BLaER1 treated with 17β-estradiol and CSF1 and Interleukin-3, amounts not matched to agents 10 nM and 100 nM (cell line): ENCODE data around the gene NCOA3.

Source experiments
- H3K27ac ChIP-seq, 11 experiments: shearing (Covaris generic); formaldehyde crosslinking; 2 replicates each; pipeline ENCODE4 v1.8.1; 2022
- H3K27me3 ChIP-seq, 11 experiments: shearing (Covaris generic); formaldehyde crosslinking; 2 replicates each; pipeline ENCODE4 v1.8.1; 2022
- H3K36me3 ChIP-seq, 11 experiments: shearing (Covaris generic); formaldehyde crosslinking; 2 replicates each; pipeline ENCODE4 v1.8.1; 2022
- H3K4me1 ChIP-seq, 10 experiments: shearing (Covaris generic); formaldehyde crosslinking; 2 replicates each; pipeline ENCODE4 v1.8.1; 2022
- H3K4me2 ChIP-seq, 11 experiments: shearing (Covaris generic); formaldehyde crosslinking; 2 replicates each; pipeline ENCODE4 v1.8.1; 2022
- H3K4me3 ChIP-seq, 10 experiments: shearing (Covaris generic); formaldehyde crosslinking; 2 replicates each; pipeline ENCODE4 v1.8.1; 2022
- H3K9ac ChIP-seq, 11 experiments: shearing (Covaris generic); formaldehyde crosslinking; 2 replicates each; pipeline ENCODE4 v1.8.1; 2022
- H3K9me3 ChIP-seq, 11 experiments: shearing (Covaris generic); formaldehyde crosslinking; replicated peaks in 1 of 11; 2 replicates each; pipeline ENCODE4 v1.8.1; 2022
- H4K20me1 ChIP-seq, 11 experiments: shearing (Covaris generic); formaldehyde crosslinking; 2 replicates each; pipeline ENCODE4 v1.8.1; 2022
- Cebpa-rat ChIP-seq, 11 experiments: shearing (Covaris generic); IDR thresholded peaks; 2 replicates each; pipeline ENCODE4 v1.8.1; 2022

Gene NCOA3

DNA sequence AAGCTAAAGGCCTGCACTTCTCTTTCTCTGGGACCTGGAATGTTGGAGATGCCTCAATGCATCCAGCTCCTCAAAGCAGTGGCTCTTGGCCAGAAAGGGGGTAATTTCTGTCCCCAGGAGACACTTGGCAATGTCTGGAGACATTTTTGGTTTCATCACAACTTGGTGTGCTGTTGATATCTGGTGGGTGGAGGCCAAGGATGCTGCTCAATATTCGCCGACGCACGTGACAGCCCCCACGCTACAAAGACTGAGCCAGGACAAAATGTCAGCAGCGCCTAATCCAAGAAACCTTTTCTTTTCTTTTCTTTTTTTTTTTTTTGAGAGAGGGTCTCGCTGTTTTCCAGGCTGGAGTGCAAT lies 203.8 kb downstream of the NCOA3 start:
- no peak overlapping the region for H3K4me3 ChIP-seq
- H3K36me3 ChIP-seq = peaks cover 0 to 27% (median 0%) of the 10 kb centered on the region in 11 experiments; a peak in 4 of 22 replicates
- H3K4me2 ChIP-seq = peak overlapping the region in 3 of 11 experiments; percentile 0 to 17 (median 15); a peak in 3 of 22 replicates
- peaks cover 21 to 49% (median 31%) of the 10 kb centered on the region in 10 experiments for H3K4me1 ChIP-seq
- no peak overlapping the region for H3K9ac ChIP-seq
- peaks cover 0 to 10% (median 0%) of the 10 kb centered on the region in 11 experiments; a peak in 3 of 22 replicates for H4K20me1 ChIP-seq
- no peaks in the 10 kb centered on the region for H3K27me3 ChIP-seq
- no peaks in the 10 kb centered on the region for H3K9me3 ChIP-seq
- H3K27ac ChIP-seq = no peak overlapping the region
- no peak for TF ChIP-seq Cebpa-rat (IDR thresholded peaks at IDR 0.05)

DNA sequence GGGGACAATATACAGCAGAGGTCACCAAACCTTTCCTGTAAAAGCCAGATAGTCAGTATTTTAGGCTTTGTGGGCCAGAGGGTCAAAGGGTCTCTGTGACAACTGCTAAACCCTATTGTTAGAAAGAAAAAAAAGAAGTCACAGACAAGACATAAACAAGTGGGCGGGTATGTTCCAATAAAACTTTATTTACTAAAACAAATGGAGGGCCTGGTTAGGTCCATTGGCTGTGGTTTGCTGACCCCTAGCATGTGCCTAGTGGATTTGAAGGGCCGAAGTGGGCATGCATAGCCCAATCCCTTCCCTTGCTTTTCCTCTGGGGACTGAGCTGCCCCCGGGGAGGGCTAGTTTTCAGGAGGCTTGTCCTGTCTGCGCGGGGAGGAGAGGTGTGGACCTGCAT lies 204.7 kb downstream of the NCOA3 start:
- Histone ChIP-seq H3K27me3 (0 out of 22 replicates have a peak, but pooled peaks cover 0 to 4% (median 0%) of the 10 kb centered on the region in 11 experiments), H3K4me1 (peaks cover 29 to 58% (median 40%) of the 10 kb centered on the region in 10 experiments), H3K4me3 (no peak overlapping the region), H3K36me3 (peaks cover 0 to 18% (median 0%) of the 10 kb centered on the region in 11 experiments; a peak in 4 of 22 replicates), H4K20me1 (peaks cover 0 to 16% (median 0%) of the 10 kb centered on the region in 11 experiments; a peak in 4 of 22 replicates), H3K4me2 (peak overlapping the region in 1 of 11 experiments; percentile 78; a peak in 1 of 22 replicates), H3K9ac (no peak overlapping the region), H3K27ac (no peak overlapping the region), H3K9me3 (no peaks in the 10 kb centered on the region)
- TF ChIP-seq Cebpa-rat (IDR thresholded peaks at IDR 0.05) = no peak
